GM12878 (cell line): Measurements from ENCODE around the gene GSG1L. TPM values are rescaled to one million over a fixed set of nuclear protein-coding genes. Genes with fewer than 3 reads are reported as not detected.

Experiments used
- ATAC-seq: fragments of 200-7000 bp; cut with Tn5 transposase; 3 replicates; pipeline ENCODE4 v1.9.1; 2020; ENCODE audit warnings: mild to moderate bottlenecking, moderate library complexity
- BruUV-seq: library from RNA; stranded (reverse); fragments of 400-500 nt; replicated peaks from 2 replicates; lab custom pipeline; 2021; lab: Mats Ljungman, UMichigan
- CTCF ChIA-PET: fragments of 300-600 bp; sonication (Branson Sonifier 250); formaldehyde crosslinking; extraction: SDS; loops from one replicate; lab custom pipeline; 2021; ENCODE audit warnings: inconsistent platforms; lab: Yijun Ruan, JAX
- POLR2A ChIA-PET: fragments of 350-600 bp; formaldehyde crosslinking; extraction: SDS; loops from one replicate; lab custom pipeline; 2021; ENCODE audit warnings: inconsistent platforms; lab: Charles Lee
- RAD21 ChIA-PET: fragments of 300-600 bp; sonication (Branson Sonifier 250); formaldehyde crosslinking; loops from one replicate; lab custom pipeline; 2023; ENCODE audit warnings: antibody characterized with exemption; ENCODE audit not compliant: unreplicated experiment; lab: Charles Lee
- SMC1A ChIA-PET: fragments of 300-600 bp; sonication (Branson Sonifier 250); formaldehyde crosslinking; loops from one replicate; lab custom pipeline; 2023; ENCODE audit not compliant: unreplicated experiment, uncharacterized antibody; lab: Charles Lee
- DNase-seq: peaks from one replicate; pipeline ENCODE4 v3.0.0-alpha.2; 2011; ENCODE audit warnings: low read depth, low spot score
- FAIRE-seq: peaks from 3 replicates; lab custom pipeline; 2011; peaks lifted over from hg19 to GRCh38; lab: Jason Lieb, UNC
- H2AFZ ChIP-seq: 2 replicates; pipeline ENCODE4 v1.6.0; 2011; ENCODE audit warnings: low read depth, low read length, control low read depth; ENCODE audit not compliant: control insufficient read depth
- H3K27ac ChIP-seq: 2 replicates; pipeline ENCODE4 v1.5.1; 2011; ENCODE audit warnings: control low read depth; ENCODE audit not compliant: control insufficient read depth, insufficient read depth
- H3K27me3 ChIP-seq, 2 experiments: replicated peaks in 1 of 2; 2 replicates each; pipeline versions ENCODE4 v1.6.0 to v1.6.1; 2011; ENCODE audit warnings: low read length in 1 of 2; ENCODE audit not compliant: control insufficient read depth in 2 of 2, insufficient read depth in 2 of 2
- H3K36me3 ChIP-seq, 2 experiments: 2 replicates each; pipeline ENCODE4 v1.5.1; 2011; ENCODE audit warnings: low read length in 1 of 2; ENCODE audit not compliant: control insufficient read depth in 2 of 2, insufficient read depth in 2 of 2
- H3K4me1 ChIP-seq: 2 replicates; pipeline ENCODE4 v1.6.1; 2011; ENCODE audit warnings: mild to moderate bottlenecking, low read length, moderate library complexity, mixed read lengths; ENCODE audit not compliant: control insufficient read depth, insufficient read depth
- H3K4me2 ChIP-seq: 2 replicates; pipeline ENCODE4 v1.6.0; 2011; ENCODE audit warnings: control low read depth; ENCODE audit not compliant: control insufficient read depth, insufficient read depth
- H3K4me3 ChIP-seq: fragments of 200-600 bp; sonication (generic); 2 replicates; pipeline ENCODE4 v1.5.1; 2016
- H3K79me2 ChIP-seq: 2 replicates; pipeline ENCODE4 v1.6.0; 2011; ENCODE audit warnings: low read length; ENCODE audit not compliant: control insufficient read depth, insufficient read depth
- H3K9ac ChIP-seq: 2 replicates; pipeline ENCODE4 v1.8.0; 2011; ENCODE audit warnings: low read length, control low read depth, mixed read lengths; ENCODE audit not compliant: control insufficient read depth, insufficient read depth
- H3K9me3 ChIP-seq: replicated peaks from 3 replicates; pipeline ENCODE4 v1.5.1; 2011; ENCODE audit warnings: mild to moderate bottlenecking, low read length; ENCODE audit not compliant: control insufficient read depth, insufficient read depth
- H4K20me1 ChIP-seq: 2 replicates; pipeline ENCODE4 v1.6.0; 2011; ENCODE audit not compliant: control insufficient read depth, insufficient read depth
- IKZF2 ChIP-seq, 2 experiments: fragments of 450-650 bp; IDR thresholded peaks; 2 replicates each; pipeline ENCODE4 v1.6.1; 2017; ENCODE audit warnings: mild to moderate bottlenecking in 2 of 2, moderate library complexity in 2 of 2
- MEF2B ChIP-seq: fragments of 450-650 bp; IDR thresholded peaks from 2 replicates; pipeline ENCODE4 v1.6.1; 2018; ENCODE audit warnings: mild to moderate bottlenecking, moderate library complexity; ENCODE audit not compliant: partially characterized antibody, poor library complexity, severe bottlenecking
- MLLT1 ChIP-seq: fragments of 450-650 bp; IDR thresholded peaks from 2 replicates; pipeline ENCODE4 v1.6.1; 2016; ENCODE audit warnings: mild to moderate bottlenecking
- NRF1 ChIP-seq: conservative IDR thresholded peaks from 2 replicates; pipeline ENCODE4 v1.6.1; 2011; ENCODE audit warnings: mild to moderate bottlenecking, low read depth, low read length, improper control_type of control experiment
- ZBTB4 ChIP-seq: fragments of 450-650 bp; formaldehyde crosslinking; IDR thresholded peaks from 2 replicates; pipeline ENCODE4 v1.4.0; 2022; ENCODE audit warnings: mild to moderate bottlenecking, moderate library complexity
- WGBS: methylation state at CpG from one replicate; pipeline ENCODE4 v1.1.6; 2016; ENCODE audit warnings: low lambda C conversion rate; ENCODE audit not compliant: insufficient replicate concordance, insufficient coverage; ENCODE audit errors: missing lambda C conversion rate; 5-methylcytosine and 5-hydroxymethylcytosine counted together
- in situ Hi-C: fragments of 300-500 bp; cut with MboI; formaldehyde crosslinking; loops from 9 replicates; pipeline ENCODE4 v1.14.3; 2018; ENCODE audit warnings: mixed read lengths
- intact Hi-C: fragments of 100-400 bp; cut with micrococcal nuclease; formaldehyde crosslinking; loops from one replicate; pipeline ENCODE4 v1.14.2; 2022; ENCODE audit not compliant: unreplicated experiment
- polyA plus RNA-seq, 11 experiments: library from polyadenylated mRNA; depleted of rRNA in 4 of 11; unstranded in 6 of 11; stranded (reverse) in 5 of 11; fragments of >200 nt; fragmentation: Nextera tagmentation in 4 of 11; fragmentation: Illumina TruSeq in 1 of 11; extraction: Ambion mirVana in 4 of 11; extraction: Trizol in 1 of 11; gene quantifications; 1 replicate in 1 of 11; 2 replicates in 10 of 11; pipeline versions ENCODE4 v1.2.1 to v1.2.3, GENCODE V29; 2011 to 2016; ENCODE audit warnings: inconsistent platforms in 2 of 11, missing spikeins in 2 of 11, low read depth in 1 of 11
- total RNA-seq, 4 experiments: library from RNA; depleted of rRNA in 3 of 4; stranded (reverse); fragments of >200 nt in 3 of 4; fragmentation: Illumina TruSeq in 1 of 4; extraction: Trizol in 1 of 4; gene quantifications; 2 replicates each; pipeline versions ENCODE4 v1.2.1 to v1.2.3, GENCODE V29; 2013 to 2021

Gene GSG1L
- total and polyA plus RNA-seq, 10 of the 15 experiments (the other 5 are each of a cell fraction or from before 2014, with no cell fraction given): not detected

GRCh38 chr16:28025631-28026030, 37.9 kb downstream of the GSG1L start:
- Histone ChIP-seq H3K4me3 (no peak overlapping the region), H3K9me3 (no peaks in the 10 kb centered on the region; the same call in 2 of the 3 replicates), H3K79me2 (no peaks in the 10 kb centered on the region), H2AFZ (no peak overlapping the region), H3K4me1 (no peaks in the 10 kb centered on the region), H3K9ac (no peak overlapping the region), H3K27me3 (peaks cover 0 to 1% of the 10 kb centered on the region in 2 experiments; a peak in 3 of 4 replicates), H3K4me2 (no peak overlapping the region), H3K27ac (no peak overlapping the region), H4K20me1 (no peaks in the 10 kb centered on the region), H3K36me3 (no peaks in the 10 kb centered on the region)
- ATAC-seq (no peak), FAIRE-seq (no peak), DNase-seq (no peak)
- in situ Hi-C loops: no loop called here
- TF ChIP-seq NRF1 (no peak), ZBTB4 (CRISPR knock-in tag) (no peak), IKZF2 (IDR thresholded peaks at IDR 0.05) (no peak), MEF2B (no peak), MLLT1 (no peak)
- RAD21 ChIA-PET: no interaction called here
- 29% methylated on average over 4 of the region's 4 CpGs for WGBS
- SMC1A ChIA-PET: interaction anchor here (0.8 kb wide), 1 partner anchor 10 kb away, joined by 3 read pairs; no protein-coding TSS in a partner anchor
- POLR2A ChIA-PET: no interaction called here
- CTCF ChIA-PET: no interaction called here
- intact Hi-C loops: no loop called here
- BruUV-seq: no TSS peak
